GM23248 (cell line): ENCODE results near the gene CFAP74. TPM values are rescaled to one million over a fixed set of nuclear protein-coding genes. Genes with fewer than 3 reads are reported as not detected.

Source experiments
- DNase-seq: peaks from one replicate; pipeline ENCODE4 v3.0.0-alpha.2; 2015
- H2AFZ ChIP-seq: fragments of 200-600 bp; sonication (generic); 2 replicates; pipeline ENCODE4 v1.6.1; 2016; ENCODE audit warnings: antibody characterized with exemption
- H3F3A ChIP-seq: fragments of 200-600 bp; sonication (generic); 2 replicates; pipeline ENCODE4 v1.6.1; 2016; ENCODE audit warnings: mild to moderate bottlenecking, antibody characterized with exemption, mixed run types; ENCODE audit not compliant: insufficient read depth
- H3K27ac ChIP-seq: fragments of 200-600 bp; sonication (generic); 2 replicates; pipeline ENCODE4 v1.5.1; 2016; ENCODE audit warnings: mild to moderate bottlenecking
- H3K27me3 ChIP-seq: fragments of 200-600 bp; sonication (generic); replicated peaks from 2 replicates; pipeline ENCODE4 v1.6.1; 2016; ENCODE audit warnings: mild to moderate bottlenecking; ENCODE audit not compliant: insufficient read depth
- H3K36me3 ChIP-seq: fragments of 200-600 bp; sonication (generic); 2 replicates; pipeline ENCODE4 v1.6.1; 2016; ENCODE audit warnings: low read depth, mild to moderate bottlenecking
- H3K4me1 ChIP-seq: fragments of 200-600 bp; sonication (generic); 2 replicates; pipeline ENCODE4 v1.6.1; 2016; ENCODE audit warnings: mild to moderate bottlenecking; ENCODE audit not compliant: insufficient read depth
- H3K4me2 ChIP-seq: fragments of 200-600 bp; sonication (generic); one replicate; pipeline ENCODE4 v1.6.1; 2016; ENCODE audit warnings: mild to moderate bottlenecking; ENCODE audit not compliant: unreplicated experiment
- H3K4me3 ChIP-seq: fragments of 200-600 bp; sonication (generic); 2 replicates; pipeline ENCODE4 v1.5.1; 2016; ENCODE audit warnings: mild to moderate bottlenecking
- H3K79me2 ChIP-seq: fragments of 200-600 bp; sonication (generic); 2 replicates; pipeline ENCODE4 v1.6.1; 2016; ENCODE audit warnings: mild to moderate bottlenecking; ENCODE audit not compliant: insufficient read depth
- H3K9ac ChIP-seq: fragments of 200-600 bp; sonication (generic); 2 replicates; pipeline ENCODE4 v1.6.1; 2016; ENCODE audit warnings: mild to moderate bottlenecking
- H3K9me2 ChIP-seq: fragments of 200-600 bp; sonication (generic); 2 replicates; pipeline ENCODE4 v1.6.1; 2016; ENCODE audit warnings: mixed run types, mild to moderate bottlenecking, moderate library complexity; ENCODE audit not compliant: insufficient read depth
- H3K9me3 ChIP-seq: fragments of 200-600 bp; sonication (generic); one replicate; pipeline ENCODE4 v1.6.1; 2017; ENCODE audit warnings: low read depth
- H4K20me1 ChIP-seq: fragments of 200-600 bp; sonication (generic); 2 replicates; pipeline ENCODE4 v1.6.0; 2016; ENCODE audit not compliant: insufficient read depth
- EZH2 ChIP-seq: fragments of 200-600 bp; sonication (generic); IDR thresholded peaks from 2 replicates; pipeline ENCODE4 v1.6.1; 2018; ENCODE audit warnings: antibody characterized with exemption, mild to moderate bottlenecking; ENCODE audit not compliant: insufficient read depth, poor library complexity, severe bottlenecking
- EZH2phosphoT487 ChIP-seq: fragments of 200-600 bp; sonication (generic); IDR thresholded peaks from 2 replicates; pipeline ENCODE4 v1.6.1; 2018; ENCODE audit warnings: antibody characterized with exemption, moderate library complexity, mild to moderate bottlenecking, low read depth; ENCODE audit not compliant: insufficient read depth
- WGBS, 2 experiments: methylation state at CpG; one replicate each; pipeline ENCODE4 v1.1.6; 2015 to 2017; ENCODE audit warnings: low lambda C conversion rate in 2 of 2, low coverage in 1 of 2; ENCODE audit errors: missing lambda C conversion rate in 2 of 2; 5-methylcytosine and 5-hydroxymethylcytosine counted together
- in situ Hi-C: fragments of 300-500 bp; cut with MboI; formaldehyde crosslinking; loops from 2 replicates; pipeline ENCODE4 v1.15.0; 2020
- polyA plus RNA-seq: library from polyadenylated mRNA; unstranded; fragments of >200 nt; fragmentation: Nextera tagmentation; extraction: Ambion mirVana; gene quantifications from 2 replicates; pipeline ENCODE4 v1.2.1, GENCODE V29; 2016
- total RNA-seq: library from RNA; depleted of rRNA; stranded (reverse); fragments of >200 nt; shearing (Covaris generic); gene quantifications from 2 replicates; pipeline ENCODE4 v1.2.3, GENCODE V29; 2014

The CFAP74 gene
- total and polyA plus RNA-seq, 2 experiments from 2014 or later = not detected

GRCh38 chr1:2049225-2049717 lies 45.7 kb upstream of the CFAP74 start:
- H3K9me2 ChIP-seq = no peaks in the 10 kb centered on the region
- no peak overlapping the region for H3K4me3 ChIP-seq
- no peaks in the 10 kb centered on the region for H3F3A ChIP-seq
- no peaks in the 10 kb centered on the region for H3K36me3 ChIP-seq
- no peaks in the 10 kb centered on the region for H4K20me1 ChIP-seq
- peaks cover 32% of the 10 kb centered on the region for H3K27me3 ChIP-seq
- no peak overlapping the region for H3K4me2 ChIP-seq
- H3K79me2 ChIP-seq = no peaks in the 10 kb centered on the region
- DNase-seq = peak; percentile 17
- no peak overlapping the region for H3K9ac ChIP-seq
- no peak overlapping the region for H2AFZ ChIP-seq
- 58 to 66% methylated on average over 13 to 14 of the region's 14 CpGs for WGBS, 2 experiments
- H3K9me3 ChIP-seq = no peaks in the 10 kb centered on the region
- in situ Hi-C loops = no loop called here
- TF ChIP-seq EZH2 = no peak
- TF ChIP-seq EZH2phosphoT487 = no peak
- no peak overlapping the region for H3K27ac ChIP-seq
- H3K4me1 ChIP-seq = peaks cover 4% of the 10 kb centered on the region; the same call in 1 of the 2 replicates

- Histone ChIP-seq H3F3A (no peaks in the 10 kb centered on the region), H3K4me2 (no peak overlapping the region), H3K79me2 (no peaks in the 10 kb centered on the region), H3K27me3 (peaks cover 32% of the 10 kb centered on the region), H3K9me2 (no peaks in the 10 kb centered on the region), H4K20me1 (no peaks in the 10 kb centered on the region), H2AFZ (no peak overlapping the region), H3K27ac (no peak overlapping the region), H3K4me3 (no peak overlapping the region), H3K36me3 (no peaks in the 10 kb centered on the region), H3K4me1 (peaks cover 4% of the 10 kb centered on the region; the same call in 1 of the 2 replicates), H3K9me3 (no peaks in the 10 kb centered on the region), H3K9ac (no peak overlapping the region)
- in situ Hi-C loops = no loop called here
- WGBS, 2 experiments = 73 to 80% methylated on average over 19 to 25 of the region's 25 CpGs
- TF ChIP-seq EZH2 = no peak
- TF ChIP-seq EZH2phosphoT487 = no peak
- DNase-seq = no peak
These were observed 44.5 kb upstream of the CFAP74 start for GRCh38 chr1:2047749-2048729.

- Histone ChIP-seq H3K79me2 (no peaks in the 10 kb centered on the region), H4K20me1 (no peaks in the 10 kb centered on the region), H3K9ac (no peak overlapping the region), H2AFZ (no peak overlapping the region), H3F3A (no peaks in the 10 kb centered on the region), H3K4me1 (peaks cover 4% of the 10 kb centered on the region; the same call in 1 of the 2 replicates), H3K27me3 (peaks cover 32% of the 10 kb centered on the region), H3K9me2 (no peaks in the 10 kb centered on the region), H3K27ac (no peak overlapping the region), H3K36me3 (no peaks in the 10 kb centered on the region), H3K4me2 (no peak overlapping the region), H3K4me3 (no peak overlapping the region), H3K9me3 (no peaks in the 10 kb centered on the region)
- in situ Hi-C loops = no loop called here
- WGBS, 2 experiments = 72 to 74% methylated on average over 22 to 25 of the region's 25 CpGs
- DNase-seq = no peak
- no peak for TF ChIP-seq EZH2
- TF ChIP-seq EZH2phosphoT487 = no peak
These were observed 43.6 kb upstream of the CFAP74 start for GRCh38 chr1:2046953-2047748.
